ENCODE results near the gene KCMF1. TPM values are rescaled to one million over a fixed set of nuclear protein-coding genes. Genes with fewer than 3 reads are reported as not detected.
A peak's percentile ranks its signal among the peaks of the same experiment; 100 is the strongest.

The KCMF1 gene
- total RNA-seq, 1 donor from 2014 or later, result 62.1 TPM

- H3K36me3 Mint-ChIP-seq (ENCODE audit: insufficient read depth), result peaks cover 2% of the 10 kb centered on the region
- peak overlapping the region; percentile 99 for H3K27ac Mint-ChIP-seq
- H3K4me1 Mint-ChIP-seq (ENCODE audit: low read depth), result peaks cover 31% of the 10 kb centered on the region
- DNase-seq (ENCODE audit: low spot score, unreplicated experiment), result no peak
- TF ChIP-seq CTCF (IDR thresholded peaks at IDR 0.05; ENCODE audit: unreplicated experiment), result no peak
- H3K27me3 Mint-ChIP-seq, result no peaks in the 10 kb centered on the region
- no peaks in the 10 kb centered on the region for H3K9me3 Mint-ChIP-seq (ENCODE audit: low read depth)
- H3K4me3 Mint-ChIP-seq (ENCODE audit: low read depth), result peak overlapping the region; percentile 93
Observed at GRCh38 chr2:84972207-84972783, 1.3 kb downstream of the KCMF1 start.

GRCh38 chr2:84972932-84973331 lies 2.0 kb downstream of the KCMF1 start:
- DNase-seq (ENCODE audit: low spot score, unreplicated experiment), result no peak
- no peaks in the 10 kb centered on the region for H3K27me3 Mint-ChIP-seq
- peaks cover 29% of the 10 kb centered on the region for H3K4me1 Mint-ChIP-seq (ENCODE audit: low read depth)
- H3K27ac Mint-ChIP-seq, result peak overlapping the region; percentile 93
- H3K4me3 Mint-ChIP-seq (ENCODE audit: low read depth), result peak overlapping the region; percentile 93
- peaks cover under 1% of the 10 kb centered on the region for H3K36me3 Mint-ChIP-seq (ENCODE audit: insufficient read depth)
- no peak for TF ChIP-seq CTCF (IDR thresholded peaks at IDR 0.05; ENCODE audit: unreplicated experiment)
- no peaks in the 10 kb centered on the region for H3K9me3 Mint-ChIP-seq (ENCODE audit: low read depth)

GRCh38 chr2:84980263-84980983 lies 9.5 kb downstream of the KCMF1 start:
- H3K9me3 Mint-ChIP-seq (ENCODE audit: low read depth), result no peaks in the 10 kb centered on the region
- peak overlapping the region; percentile 11 for H3K27ac Mint-ChIP-seq
- no peak overlapping the region for H3K4me3 Mint-ChIP-seq (ENCODE audit: low read depth)
- no peak for DNase-seq (ENCODE audit: low spot score, unreplicated experiment)
- peaks cover 2% of the 10 kb centered on the region for H3K4me1 Mint-ChIP-seq (ENCODE audit: low read depth)
- no peak for TF ChIP-seq CTCF (IDR thresholded peaks at IDR 0.05; ENCODE audit: unreplicated experiment)
- no peaks in the 10 kb centered on the region for H3K27me3 Mint-ChIP-seq
- no peaks in the 10 kb centered on the region for H3K36me3 Mint-ChIP-seq (ENCODE audit: insufficient read depth)

DNA sequence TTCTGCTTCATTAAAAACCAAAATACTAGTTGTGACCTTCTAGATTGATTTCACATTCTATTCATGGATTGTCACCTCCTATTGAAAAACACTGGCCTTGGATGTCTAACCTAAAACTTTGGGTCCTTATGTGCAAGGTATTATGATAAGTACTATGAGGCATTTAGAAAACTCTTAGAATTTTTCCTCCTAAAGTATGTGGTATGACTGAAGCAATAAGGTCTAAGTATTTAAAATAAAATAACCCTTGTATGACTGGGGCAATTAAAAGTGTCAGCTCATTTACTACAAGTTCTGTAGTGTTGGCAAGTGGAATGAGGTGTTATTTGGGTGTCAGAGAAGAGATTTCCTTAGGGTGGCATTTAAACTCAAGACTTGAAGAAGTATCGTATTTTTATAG lies 15.1 kb downstream of the KCMF1 start:
- peaks cover 13% of the 10 kb centered on the region for H3K4me1 Mint-ChIP-seq (ENCODE audit: low read depth)
- H3K36me3 Mint-ChIP-seq (ENCODE audit: insufficient read depth), result peaks cover 1% of the 10 kb centered on the region
- H3K27me3 Mint-ChIP-seq, result no peaks in the 10 kb centered on the region
- peak overlapping the region; percentile 35 for H3K27ac Mint-ChIP-seq
- no peak for TF ChIP-seq CTCF (IDR thresholded peaks at IDR 0.05; ENCODE audit: unreplicated experiment)
- no peak for DNase-seq (ENCODE audit: low spot score, unreplicated experiment)
- no peaks in the 10 kb centered on the region for H3K9me3 Mint-ChIP-seq (ENCODE audit: low read depth)
- H3K4me3 Mint-ChIP-seq (ENCODE audit: low read depth), result no peak overlapping the region

GRCh38 chr2:84989422-84989821 lies 18.5 kb downstream of the KCMF1 start:
- Mint-ChIP-seq H3K9me3 (ENCODE audit: low read depth) (no peaks in the 10 kb centered on the region), H3K27me3 (no peaks in the 10 kb centered on the region), H3K4me1 (ENCODE audit: low read depth) (peaks cover 13% of the 10 kb centered on the region), H3K27ac (no peak overlapping the region), H3K4me3 (ENCODE audit: low read depth) (no peak overlapping the region), H3K36me3 (ENCODE audit: insufficient read depth) (peaks cover 3% of the 10 kb centered on the region)
- no peak for DNase-seq (ENCODE audit: low spot score, unreplicated experiment)
- no peak for TF ChIP-seq CTCF (IDR thresholded peaks at IDR 0.05; ENCODE audit: unreplicated experiment)
